DMS114 treated with DMSO at 0.1 percent for 48 hours (cell line): Measurements from ENCODE around the gene YOD1.

Source experiments
- DNase-seq: peaks from one replicate; lab custom pipeline; 2025; ENCODE audit not compliant: unreplicated experiment; lab: John Stamatoyannopoulos, UW

The YOD1 gene

DNA sequence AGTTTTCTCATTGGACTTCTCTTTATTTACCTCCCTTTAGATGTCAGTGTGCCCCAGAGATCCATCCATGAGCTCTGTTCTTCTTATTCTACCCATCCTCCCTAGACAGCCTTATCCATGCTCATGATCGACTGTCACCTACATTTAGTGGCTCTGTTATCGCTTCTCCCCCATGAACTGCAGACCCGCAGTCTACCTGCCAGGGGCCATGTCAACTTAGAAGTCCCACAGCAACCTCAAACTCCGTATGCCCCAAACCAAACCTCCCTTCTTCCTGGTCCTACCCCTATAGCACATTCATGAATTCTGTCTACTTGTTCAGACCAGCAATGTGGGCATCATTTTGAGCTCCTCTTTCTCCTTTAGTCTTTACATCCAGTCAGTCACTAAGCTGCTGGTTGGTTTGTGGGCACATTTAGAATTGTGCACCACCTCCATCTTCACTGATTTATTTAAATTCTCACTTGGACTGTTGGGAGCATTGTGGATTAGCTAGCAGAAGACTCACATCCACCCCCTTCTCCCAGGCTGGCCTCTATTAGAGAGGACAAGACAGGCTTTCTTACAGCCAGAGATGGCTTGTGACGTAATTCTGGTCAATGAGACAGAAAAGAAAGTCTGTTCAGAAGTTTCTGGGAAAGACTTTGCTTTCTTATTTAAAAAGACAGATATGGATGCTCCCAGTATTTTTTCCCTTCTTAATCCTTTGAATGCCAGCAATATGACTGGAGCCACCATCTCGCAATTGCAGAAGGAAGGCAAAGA, 37.5 kb downstream of the YOD1 start:
- DNase-seq, result no peak

DNA sequence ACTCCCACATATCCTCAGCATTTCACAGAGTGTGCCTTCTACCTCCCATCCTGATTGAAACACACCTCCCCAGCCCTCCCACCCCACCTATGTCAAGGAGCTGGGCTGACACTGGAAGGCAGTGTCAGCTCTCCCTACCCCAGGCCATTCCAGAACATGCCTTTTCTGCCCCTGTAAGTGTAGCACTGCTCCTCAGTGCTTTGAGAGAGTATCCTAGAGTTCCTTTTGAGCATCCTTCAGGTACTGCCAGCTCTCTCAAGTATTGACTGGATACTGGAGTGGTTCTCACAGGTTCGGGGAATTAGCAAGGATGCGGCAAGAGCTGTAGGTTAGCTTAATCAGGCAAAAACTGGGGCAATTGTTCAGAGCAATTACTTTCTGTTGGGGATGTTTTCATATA, 40.3 kb downstream of the YOD1 start:
- DNase-seq, result no peak

DNA sequence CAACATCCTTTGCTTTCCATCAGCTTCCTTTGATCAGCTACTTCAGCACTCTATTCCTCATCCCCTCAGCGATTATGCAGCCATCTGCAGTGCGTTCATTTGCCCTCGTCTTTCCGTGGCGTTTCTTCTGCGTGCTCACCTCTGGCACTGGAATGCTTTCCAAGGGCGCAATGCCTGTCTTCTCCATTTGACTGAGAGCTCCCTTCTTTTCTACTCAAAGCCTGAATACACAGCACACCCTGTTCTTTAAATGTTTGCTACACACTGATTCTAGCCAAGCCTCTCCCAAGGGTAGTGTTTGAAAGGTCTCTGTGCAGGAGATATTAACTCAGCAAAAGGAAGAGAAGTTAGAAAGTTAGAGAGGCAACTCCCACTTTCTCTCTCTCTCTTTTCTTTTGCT, 41.1 kb downstream of the YOD1 start:
- no peak for DNase-seq

DNA sequence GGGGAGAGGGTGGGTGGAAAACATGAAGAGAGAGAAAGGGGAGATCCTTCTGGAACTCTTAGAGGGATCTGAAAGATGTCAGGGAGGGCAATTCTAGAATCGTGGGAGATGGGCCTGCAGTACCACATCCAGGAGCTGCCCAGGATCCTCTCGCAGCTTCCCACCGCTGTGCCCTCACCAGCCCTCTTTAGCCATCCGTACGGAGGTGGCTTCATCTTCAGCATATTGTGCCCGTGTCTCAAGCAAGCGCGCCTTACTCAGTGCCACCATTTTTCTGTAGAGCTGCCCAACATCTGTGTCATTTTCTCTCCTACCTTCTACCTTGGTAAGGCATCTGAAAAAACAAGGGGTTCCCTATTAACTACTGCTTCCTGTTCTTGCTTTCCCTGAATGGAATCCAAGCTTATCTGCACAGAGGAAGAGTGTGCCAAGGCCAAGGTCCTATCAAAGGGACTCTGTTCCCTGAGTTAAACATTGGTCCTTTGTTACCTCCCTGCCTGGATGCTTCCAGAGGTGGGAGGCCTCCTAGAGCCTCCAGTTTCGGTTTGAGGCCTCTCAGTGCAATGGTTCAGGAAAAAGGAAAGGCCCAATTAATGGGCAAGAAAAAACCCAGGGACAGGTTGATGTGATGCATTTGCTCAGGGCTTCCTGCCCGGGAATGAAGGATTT, 41.7 kb downstream of the YOD1 start:
- no peak for DNase-seq

DNA sequence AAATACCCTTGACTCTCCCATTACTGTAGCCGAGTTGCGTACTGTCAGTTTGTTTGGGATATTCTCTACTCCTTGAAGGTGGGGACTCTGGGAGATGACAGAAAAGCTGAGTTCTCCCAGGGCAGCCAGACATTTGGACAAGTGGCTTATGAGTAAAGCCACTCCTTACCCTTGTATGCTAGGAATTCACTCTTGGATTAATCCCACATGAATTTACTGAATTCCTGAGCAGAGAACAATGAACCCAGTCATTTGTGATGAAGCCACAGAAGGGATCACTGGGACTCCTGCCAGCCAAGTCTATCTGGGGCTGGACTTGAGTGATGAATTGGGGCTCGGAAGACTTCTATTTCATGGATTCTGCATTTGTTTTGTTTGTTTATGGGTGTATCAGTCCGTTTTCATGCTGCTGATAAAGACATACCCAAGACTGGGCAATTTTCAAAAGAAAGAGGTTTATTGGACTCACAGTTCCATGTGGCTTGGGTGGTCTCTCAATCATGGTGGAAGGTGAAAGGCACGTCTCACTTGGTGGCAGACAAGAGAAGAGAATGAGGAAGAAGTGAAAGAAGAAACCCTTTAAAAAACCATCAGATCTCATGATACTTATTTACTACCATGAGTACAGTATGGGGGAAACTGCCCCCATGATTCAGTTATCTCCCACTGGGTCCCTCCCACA, 43.5 kb downstream of the YOD1 start:
- no peak for DNase-seq

DNA sequence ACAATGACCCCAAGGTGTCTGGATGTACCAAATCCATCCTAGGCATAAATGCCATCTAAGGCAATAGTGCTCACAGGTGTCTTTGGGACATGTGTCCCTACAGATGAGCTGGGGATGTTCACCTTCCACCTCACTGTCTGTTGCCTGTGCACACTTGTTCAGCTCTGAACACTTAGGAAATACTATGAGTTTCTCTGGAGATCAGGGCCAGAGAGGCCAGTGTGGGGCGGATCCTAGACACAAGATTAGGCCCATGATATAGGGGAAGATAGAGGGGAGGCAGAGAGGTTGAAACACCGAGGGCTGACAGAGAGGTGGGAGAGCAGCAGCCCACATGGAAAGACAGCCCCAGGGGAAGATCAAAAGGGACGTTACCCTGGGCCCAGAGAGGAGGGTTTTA, 44.1 kb downstream of the YOD1 start:
- DNase-seq, result no peak

DNA sequence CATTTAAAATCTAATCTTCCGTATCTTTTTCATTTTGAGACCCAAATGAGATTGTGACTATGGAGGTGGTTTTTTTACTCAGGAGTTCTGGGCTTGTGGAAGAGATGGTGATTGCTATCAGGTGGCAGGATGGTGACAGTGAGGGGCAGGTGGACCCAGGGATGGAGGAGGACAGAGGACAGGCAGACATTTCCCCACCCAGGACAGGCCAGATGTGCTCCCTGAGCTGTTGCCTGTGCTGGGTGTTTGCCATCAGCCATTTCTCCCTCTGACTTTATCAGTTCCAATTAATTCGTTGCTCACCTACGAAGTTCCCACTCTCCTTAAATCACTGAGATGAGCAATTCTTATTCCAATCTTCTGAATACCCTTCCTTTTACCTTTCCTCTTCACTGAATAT, 44.9 kb downstream of the YOD1 start:
- no peak for DNase-seq

DNA sequence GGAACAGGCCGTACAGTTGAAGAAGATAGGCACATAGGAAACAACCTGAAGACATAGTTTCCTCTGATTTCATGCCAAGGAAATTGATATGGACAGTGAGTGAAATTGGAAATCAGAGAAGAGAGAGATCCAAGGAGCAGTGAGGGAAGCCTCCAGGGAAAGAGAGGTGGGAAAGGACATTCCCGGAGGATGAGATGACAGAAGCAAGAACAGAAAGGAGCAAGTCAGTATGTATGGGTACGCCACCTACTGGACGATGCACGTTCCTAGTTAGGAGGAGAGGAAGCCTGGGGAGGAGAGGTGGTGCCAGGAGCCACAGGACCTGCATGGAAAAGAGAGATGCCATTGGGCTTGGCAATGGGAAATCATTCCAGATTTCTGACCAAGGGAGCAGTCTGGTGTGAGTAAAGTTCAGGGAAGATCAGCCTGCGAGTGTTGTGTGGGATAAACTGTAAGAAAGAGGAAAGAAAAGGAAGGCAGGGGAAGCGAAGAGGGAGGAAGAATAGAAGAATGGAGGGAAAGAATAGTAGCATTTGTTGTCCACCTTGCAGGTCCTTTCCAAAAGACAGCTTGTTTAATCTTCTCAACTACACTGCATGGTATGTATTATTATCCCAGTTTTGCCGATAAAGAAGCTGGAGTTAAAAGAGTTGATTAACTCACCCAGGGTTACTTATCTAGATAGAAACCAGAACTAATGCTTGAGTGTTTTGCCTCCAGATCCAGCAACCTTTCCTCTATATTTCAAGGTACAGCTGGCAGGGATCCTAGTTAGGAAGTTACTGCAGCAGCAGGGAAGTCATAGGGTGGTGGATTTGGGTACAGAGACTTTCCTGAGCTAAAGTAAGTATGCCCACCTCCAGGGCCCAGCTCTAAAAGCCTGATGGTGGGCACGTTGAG, 45.8 kb downstream of the YOD1 start:
- peak; percentile 11 for DNase-seq

DNA sequence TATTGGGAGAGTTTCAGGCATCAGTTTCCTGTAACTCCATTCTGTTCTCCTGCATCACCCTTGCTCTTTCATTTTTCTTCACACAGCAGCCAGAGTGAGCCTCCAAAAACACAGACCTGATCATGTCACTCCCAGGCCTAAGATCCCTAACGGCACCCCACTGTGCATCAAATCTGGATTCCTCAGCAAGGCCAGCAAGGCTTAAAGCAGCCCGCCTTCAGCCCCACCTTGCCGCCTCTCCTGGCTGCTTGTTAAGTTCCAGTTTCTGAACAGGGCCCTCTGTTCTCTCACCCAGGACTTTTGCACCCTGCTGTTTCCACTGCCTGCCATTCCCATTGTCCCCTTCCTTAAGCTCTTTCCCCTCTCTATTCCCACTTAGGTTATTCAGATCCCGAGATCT, 47.8 kb downstream of the YOD1 start:
- DNase-seq, result no peak

DNA sequence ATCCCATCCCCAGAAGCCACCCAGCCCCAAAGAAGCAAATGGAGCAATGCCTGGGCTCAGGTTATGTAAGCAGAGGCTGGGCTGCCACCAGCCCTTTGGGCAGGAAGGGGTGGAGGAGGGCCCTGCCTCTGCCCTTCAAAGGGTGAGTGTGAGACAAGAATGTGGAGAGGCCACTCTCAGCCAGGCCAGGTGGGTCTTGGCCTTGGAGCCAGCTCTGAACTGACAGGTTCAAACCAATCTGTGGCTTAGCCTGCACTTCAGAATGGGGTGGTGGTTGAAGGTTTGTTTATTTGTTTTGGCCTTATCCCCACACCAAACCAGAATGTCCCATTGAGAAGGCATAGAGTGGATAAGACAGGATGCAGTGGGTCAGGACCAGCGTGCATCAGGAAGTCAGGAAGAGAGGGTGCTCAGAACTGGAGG, 48.3 kb downstream of the YOD1 start:
- DNase-seq, result no peak

DNA sequence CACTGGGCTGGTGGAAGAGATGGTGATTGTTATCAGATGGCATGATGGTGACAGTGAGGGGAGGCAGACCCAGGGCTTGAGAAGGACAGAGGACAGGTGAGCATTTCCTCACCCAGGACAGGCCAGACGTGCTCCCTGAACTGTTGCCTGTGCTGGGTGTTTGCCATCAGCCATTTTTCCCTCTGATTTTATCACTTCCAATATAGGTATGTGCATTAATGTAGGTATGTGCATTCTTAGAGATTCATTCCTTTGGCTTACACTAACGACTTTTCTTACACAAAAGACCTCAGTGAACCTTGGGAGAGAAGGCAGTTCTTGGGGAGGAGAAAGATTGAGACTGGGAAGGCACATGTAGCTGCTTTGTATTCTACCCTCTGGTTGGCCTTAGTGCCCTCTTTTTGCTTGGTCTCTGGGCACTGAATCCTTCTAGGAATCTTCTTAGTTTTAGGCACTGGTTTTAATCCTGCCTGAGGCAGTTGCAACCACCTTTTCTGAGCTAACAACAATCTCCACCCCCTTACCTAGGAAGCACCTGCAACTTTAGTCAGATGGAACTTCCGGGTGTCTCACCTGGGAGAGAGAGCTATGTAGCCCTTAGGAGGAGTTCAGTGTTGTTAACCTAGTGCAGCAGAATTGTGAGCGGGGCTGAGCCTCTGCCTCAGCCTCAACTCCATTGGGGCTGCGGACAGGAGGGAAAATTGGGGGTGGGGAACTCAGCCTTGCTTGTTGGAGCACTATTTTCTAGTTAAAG, 49.3 kb downstream of the YOD1 start:
- no peak for DNase-seq

DNA sequence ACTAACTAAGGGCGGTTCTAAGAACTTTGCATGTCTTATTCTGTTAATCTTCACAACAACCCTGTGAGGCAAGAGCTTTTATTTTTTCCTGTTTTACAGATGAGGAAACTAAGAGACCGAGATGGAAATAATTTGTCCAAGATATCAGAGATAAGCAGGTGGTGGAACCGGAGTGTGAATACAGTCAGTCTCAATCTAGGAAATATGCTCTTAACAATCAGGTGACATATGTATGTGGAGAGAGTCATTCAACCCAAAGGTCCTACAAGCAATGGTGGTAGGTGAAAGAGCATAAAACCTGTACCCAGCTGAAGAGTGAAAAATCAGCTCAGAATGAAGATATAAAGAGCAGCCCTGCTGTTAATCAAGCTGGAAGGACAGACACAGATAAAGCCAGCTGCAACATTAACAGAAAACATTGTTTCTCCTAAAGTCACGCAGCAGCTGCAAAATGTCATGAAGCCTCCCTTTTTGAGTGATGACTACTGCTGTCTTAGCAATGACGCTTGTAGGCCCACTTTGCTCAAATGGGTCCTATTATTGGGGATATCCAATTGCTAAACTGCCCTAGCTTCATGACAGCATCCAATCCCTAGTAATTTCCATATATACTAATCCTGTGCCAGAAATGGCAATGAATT, 50.2 kb downstream of the YOD1 start:
- no peak for DNase-seq

DNA sequence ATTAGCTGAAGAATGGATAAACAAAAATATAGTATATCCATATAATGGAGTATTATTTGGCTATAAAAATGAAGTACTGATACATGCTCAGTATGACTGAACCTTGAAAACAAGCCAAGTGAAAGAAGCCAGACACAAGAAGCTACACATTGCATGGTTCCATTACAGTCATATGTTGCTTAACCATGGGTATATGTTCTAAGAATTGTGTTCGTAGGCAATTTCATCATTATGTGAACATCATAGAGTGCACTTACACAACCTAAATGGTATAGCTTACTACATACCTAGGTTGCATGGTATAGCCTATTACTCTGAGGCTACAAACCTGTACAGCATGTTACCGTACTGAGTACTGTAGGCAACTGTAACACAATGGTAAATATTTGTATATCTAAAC, 52.2 kb downstream of the YOD1 start:
- no peak for DNase-seq
